NCI-H526 (cell line): ENCODE results near the gene XXYLT1.
A peak's percentile ranks its signal among the peaks of the same experiment; 100 is the strongest.
"Not testable (repeated sequence)": the region's sequence is repeated elsewhere in the genome, so short reads cannot be mapped to it uniquely, and the experiment has no call there.

ENCODE experiments used
- DNase-seq, 2 experiments: peaks; one replicate each; lab custom pipeline; 2025; lab: John Stamatoyannopoulos, UW

XXYLT1 gene

DNA sequence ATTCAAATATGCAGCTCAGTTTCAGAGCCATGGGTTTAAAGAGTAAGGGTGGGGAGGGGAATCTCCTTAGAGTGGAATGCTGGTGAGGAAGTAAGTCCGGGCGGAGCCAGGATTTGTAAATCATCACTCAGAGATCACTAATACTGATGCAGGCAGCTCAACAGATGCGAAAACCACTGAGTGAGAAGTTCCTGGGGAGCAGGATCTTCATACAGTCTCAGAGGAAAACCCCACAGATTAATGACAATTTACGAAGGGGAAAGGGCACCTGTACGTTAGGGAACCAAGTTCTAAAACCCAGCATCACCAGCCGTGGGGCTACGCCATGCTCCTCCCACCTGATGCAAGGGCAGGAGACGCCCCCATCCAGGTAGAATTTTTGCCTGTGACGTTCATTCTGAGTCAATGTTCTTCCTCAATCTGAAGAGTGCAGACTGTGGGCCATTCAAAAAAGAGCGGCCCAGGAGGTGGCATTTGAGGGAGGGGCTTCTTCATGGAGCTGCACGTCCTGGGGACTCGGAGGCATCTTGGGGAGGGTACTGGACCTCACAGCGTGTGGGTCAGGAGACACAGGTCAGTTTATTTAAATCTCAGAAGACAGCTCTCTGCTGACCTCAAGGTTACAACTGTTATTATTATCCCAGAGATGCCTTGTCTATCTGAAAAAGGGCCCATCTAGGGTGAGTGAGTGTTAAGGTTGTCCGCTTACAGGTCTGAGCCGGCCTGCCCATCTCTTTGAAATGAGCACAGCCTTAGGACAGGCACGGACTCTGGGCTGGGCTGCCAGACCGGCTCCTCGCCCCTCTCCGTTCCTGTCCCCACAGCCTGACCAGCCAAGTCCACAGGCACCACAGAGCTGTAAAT is 228.0 kb downstream of the XXYLT1 start:
- no peak for DNase-seq

DNA sequence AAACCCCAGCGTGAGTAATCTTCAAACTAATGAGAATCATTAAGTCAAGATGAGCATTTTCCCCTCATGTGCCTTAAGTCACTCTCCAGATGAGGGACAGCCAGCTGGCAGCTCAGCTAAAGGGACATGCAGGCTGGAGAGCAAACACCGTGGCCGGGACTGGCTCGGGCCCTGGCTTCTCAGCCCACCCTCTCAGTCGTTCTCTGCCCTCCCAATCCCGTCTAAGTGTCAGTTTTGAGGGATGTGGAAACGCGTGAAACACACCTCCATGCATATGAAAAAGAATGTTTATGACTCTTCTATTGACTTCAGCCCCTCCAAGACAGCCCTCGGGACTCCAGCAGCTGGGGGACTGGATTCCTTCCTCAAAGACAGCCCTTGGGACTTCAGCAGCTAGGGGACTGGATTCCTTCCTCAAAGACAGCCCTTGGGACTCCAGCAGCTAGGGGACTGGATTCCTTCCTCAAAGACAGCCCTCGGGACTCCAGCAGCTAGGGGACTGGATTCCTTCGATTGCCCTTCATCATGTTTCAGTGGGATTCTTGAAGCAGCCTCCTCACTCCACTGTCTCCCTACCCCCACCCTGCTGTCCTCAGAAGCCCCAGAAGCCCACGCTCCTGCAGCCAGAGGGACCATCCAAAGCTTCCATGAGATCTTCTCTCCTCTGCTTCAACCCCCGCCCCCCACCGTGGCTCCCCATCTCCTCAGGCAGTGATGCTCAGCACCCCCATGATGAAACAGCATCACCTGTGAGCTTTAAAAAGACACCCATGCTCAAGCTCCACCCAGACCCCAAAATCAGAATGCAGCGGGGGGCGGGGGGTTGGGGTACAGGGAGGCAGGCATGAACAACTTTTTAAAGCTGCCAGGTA is 228.9 kb downstream of the XXYLT1 start:
- no peak for DNase-seq

DNA sequence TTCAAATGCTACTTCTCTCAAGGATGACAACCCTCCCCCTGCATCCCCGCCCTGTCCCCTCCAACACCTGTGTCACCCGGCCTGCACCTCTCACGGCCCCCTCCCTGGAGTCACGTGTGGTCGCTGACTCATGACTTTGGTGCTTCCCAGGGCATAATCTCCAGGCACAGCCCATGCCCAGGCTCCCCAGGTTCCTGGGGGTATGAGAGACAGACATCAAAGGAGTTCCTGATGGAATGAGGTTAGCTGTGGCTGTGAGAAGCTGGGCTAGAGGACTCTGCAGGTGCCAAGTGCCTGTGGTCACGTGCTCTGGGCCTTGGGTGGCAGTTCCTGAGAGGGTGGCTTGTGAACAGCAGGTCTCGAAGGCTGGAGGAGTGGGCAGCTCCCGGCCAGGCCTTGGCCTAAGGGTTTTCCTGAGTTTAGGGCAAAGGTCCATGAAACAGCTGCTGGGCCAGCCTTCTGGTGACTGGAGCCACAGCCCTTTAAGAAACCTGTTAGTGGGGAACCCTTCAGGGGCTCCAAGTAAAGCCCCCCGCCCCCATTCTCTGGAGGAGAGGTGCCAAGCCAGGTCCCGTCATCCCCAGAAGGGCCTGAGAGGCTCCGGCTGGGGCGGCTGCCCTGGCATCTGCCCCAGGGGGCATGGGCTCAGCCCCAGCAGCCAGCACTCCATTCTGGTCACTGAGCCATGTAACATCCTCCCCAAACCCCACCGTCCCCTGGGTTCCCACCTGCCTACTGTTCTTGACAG is 230.0 kb downstream of the XXYLT1 start:
- no peak for DNase-seq

DNA sequence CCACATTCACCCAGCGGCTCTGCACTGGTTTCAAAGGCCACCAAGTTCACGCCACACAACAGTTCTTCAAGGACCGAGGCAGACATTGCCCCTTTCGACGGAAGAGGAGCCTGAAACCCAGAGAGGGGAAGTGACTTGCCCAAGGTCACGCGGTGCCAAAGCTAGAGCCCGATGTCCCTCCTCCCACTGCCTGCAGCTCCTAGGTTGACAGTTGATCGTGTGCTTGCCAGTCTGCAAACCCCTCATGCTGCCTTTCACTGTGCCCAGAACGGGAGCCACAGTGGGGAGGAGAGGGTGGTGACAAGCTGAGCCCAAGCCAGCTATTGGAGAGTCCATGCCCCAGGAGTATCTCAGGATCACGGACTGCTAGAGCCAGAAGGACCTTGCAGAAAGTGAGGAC is 230.9 kb downstream of the XXYLT1 start:
- DNase-seq, result no peak

DNA sequence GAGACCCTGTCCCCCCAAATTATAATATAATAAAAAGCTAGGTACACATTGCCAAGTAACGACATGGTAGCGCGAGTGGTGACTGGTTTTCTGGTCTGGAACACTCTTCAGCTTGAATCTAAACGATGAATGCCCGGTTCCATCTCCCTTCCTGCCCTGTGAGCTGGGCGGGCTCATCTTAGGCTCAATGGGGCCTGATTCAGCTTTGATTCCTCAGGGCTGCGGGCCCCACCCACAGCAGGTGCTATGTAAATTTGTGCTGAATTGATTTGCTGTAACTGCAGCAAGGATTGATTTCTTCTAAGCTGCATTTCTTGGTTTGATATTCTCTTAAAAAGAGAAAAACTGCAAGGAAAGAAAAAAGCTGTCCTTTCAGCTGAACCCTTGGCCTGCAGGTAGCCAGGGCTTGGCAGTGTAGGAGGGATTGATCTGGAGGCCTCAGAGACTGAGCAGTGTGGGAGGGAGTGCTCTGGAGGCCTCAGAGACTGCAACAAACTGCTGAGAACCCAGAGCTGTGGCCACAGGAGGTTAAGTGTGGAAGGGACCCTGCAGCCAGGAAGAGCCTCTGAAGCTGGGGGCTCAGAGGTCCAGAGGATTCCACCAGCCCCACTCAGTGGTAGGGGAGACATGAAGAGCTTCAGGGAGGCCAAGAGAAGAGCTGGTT is 231.6 kb downstream of the XXYLT1 start:
- DNase-seq, result peak in 1 of 2 experiments; percentile 57

DNA sequence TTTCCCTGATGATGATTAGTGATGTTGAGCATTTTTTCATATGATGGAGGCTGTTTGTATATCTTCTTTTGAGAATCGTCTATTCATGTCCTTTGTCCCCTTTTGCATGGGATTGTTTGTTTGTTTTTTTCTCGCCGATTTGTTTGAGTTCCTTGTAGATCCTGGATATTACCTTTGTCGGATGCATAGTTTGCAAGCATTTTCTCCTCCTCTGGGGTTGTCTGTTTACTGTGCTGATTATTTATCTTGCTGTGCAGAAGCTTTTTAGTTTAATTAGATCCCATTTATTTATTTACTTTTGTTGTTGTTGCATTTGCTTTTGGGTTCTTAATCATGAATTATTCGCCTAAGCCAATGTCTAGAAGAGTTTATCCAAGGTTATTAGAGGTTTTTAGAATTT is 232.8 kb downstream of the XXYLT1 start:
- DNase-seq, result no peak

DNA sequence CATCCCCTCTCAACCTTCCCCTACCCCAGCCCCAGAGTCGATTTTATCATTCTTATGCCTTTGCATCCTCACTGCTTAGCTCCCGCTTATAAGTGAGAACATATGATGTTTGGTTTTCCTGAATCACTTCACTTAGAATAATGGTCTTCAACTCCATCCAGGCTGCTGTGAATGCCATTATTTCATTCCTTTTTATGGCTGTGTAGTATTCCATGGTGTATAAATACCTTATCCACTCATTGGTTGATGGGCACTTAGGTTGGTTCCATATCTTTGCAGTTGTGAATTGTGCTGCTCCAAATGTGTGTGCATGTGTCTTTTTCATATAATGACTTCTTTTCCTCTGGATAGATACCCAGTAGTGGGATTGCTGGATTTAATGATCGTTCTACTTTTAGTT is 233.4 kb downstream of the XXYLT1 start:
- not testable (repeated sequence) for DNase-seq

DNA sequence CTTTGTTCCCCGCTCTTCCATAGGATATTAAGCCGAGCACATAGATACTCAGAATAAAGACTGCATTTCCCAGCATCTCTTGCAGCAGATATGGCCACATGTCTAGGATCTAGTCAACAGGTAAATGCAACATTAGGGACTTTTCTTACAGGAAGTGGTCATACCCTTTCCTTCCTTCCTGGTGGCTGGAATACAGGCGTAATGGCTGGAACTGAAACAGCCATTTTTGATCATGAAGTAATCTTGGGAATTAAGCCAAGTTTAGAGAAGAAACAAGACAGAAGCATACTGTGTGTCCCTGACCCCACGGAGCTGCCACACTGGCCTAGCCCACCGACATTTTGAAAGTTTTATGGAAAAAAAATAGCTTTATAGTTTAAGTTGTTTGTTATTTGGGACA is 234.0 kb downstream of the XXYLT1 start:
- no peak for DNase-seq

DNA sequence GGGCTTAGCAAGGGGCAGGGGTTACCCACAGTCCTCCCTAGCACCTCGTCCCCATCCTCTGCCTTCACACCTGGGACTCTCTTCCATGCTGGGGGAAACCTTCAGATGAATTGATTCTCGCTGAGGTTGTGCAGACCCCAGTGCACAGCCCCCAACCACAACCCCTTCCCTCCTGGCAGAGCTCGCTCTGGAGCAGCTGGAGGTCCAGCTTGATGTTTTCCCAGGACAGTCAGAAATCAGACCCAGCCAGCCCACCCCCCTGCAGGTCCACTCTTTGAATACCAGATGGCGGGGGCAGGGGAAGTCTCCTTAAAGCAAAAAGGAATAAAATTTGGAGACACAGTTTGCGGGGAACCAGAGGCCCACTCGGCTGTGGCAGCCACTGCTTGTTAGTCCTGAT is 234.4 kb downstream of the XXYLT1 start:
- no peak for DNase-seq

DNA sequence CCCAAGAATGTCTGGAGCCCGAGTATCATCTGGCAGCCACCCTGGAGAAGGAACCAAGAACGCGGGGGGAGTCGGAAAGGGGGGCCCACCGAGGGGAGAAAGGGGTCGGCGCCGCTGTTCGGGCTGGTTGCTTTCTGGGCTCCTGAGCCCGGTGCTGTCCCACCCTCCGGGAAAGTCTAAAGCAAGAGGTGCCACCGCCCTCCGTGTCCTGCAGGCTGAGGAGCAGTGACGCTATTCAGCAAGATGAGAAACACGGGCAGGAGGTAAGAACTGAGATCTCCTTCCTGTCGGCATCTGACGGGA is 234.8 kb downstream of the XXYLT1 start:
- DNase-seq, result no peak

DNA sequence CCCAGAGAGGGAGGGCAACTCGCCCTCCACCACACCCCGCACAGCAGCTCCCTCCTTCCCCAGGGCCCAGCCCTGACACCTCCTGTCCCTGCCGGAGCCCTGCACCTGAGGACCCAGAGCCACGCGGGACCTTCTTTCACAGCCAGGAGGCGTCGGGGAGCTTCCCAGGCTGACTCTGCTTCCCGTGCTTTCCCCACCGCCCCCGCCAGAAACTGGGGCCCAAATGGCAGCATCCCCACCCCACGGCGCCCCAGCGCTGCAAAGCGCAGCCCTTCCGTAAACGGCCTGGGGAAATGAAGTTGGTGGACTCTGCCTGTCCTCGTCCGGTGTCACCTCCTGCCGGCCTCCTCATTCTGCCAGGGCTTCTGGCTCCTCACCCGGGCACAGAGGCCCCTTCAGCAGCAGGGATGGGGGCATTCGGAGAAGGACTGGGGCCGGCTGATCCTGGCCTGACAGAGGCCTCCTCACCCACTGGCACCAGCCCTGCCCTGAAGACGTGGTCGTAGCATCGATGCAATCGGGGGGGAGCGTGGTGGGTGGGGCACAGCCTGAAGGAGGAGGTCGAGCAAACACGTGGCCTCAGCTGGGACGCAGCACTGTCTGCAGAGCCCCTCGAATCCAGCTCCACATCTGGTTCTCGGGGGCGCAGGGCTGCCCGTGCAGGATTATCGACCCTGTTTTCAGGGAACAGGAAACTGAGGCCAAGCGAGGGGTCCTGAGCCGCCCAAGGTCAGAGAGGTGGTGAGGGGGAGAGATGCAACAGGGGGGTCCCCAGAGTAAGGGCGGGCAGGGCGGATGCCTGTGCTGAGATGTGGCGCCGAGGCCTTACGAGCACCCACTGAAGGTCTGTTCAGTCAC is 235.4 kb downstream of the XXYLT1 start:
- peak in 1 of 2 experiments; percentile 28 for DNase-seq

DNA sequence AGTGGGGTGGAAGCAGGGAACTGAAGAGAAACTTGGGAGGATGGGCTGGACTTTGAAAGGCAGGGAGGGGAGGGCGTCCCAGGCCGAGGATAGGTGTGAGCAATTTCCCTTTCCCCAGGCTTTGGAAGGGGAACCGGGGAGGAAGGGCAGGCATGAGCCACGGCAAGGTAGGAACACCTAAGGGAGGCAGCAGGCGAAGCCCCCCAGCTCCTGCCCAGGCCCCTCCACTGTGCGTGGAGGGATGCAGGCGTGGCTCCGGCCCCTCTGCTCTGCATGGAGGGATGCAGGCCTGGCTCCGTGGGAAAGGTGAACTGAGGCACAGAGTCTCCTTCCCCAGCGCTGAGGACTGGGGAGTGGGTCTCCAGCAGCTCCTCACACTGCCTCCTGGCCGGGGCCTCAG is 236.4 kb downstream of the XXYLT1 start:
- DNase-seq, result no peak

DNA sequence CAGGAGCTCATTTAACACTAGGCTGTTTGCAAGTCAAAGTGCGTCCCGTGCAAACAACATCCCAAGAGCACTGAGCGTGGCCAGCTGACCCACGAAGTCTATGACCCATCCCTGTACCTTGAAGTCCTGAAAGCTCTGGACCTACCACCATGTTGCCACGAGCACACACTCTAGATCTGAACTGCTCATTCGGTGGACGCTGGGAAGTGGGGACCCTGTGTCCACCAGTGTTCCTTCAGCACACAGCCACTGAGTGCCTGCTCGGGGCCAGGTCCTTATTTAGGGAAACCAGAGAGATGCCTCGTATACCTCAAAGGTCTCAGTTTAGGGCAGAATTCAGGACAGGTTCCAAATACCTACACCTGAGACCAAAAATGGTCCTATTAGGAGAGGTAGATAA is 236.9 kb downstream of the XXYLT1 start:
- peak in 1 of 2 experiments; percentile 10 for DNase-seq

DNA sequence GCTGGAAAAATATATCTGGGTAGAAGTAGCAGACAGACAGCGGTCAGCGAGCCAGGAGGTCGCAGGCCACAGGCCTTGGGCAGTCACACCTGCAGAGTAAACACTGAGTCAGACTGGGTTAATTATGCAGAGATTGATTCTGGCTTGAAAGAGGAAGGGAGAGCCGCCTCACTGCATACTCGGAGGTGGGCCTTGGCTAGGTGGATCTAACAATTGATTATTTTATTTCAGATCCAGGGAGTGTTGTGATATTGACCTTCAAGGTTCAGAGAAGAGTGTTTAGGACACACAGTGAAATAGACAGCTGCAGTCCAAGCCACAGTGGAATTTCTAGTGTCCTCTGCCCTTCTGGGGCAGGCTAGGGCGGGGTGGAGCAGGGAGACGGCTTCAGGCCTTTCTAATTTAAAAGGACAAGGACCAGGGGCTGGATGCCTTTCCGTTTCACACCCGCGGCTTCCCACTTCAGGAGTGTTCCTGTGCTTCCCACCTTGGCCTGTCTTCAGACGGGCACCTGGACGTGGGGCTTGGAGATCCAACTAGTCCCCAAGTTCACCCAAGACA is 237.3 kb downstream of the XXYLT1 start:
- DNase-seq, result no peak

DNA sequence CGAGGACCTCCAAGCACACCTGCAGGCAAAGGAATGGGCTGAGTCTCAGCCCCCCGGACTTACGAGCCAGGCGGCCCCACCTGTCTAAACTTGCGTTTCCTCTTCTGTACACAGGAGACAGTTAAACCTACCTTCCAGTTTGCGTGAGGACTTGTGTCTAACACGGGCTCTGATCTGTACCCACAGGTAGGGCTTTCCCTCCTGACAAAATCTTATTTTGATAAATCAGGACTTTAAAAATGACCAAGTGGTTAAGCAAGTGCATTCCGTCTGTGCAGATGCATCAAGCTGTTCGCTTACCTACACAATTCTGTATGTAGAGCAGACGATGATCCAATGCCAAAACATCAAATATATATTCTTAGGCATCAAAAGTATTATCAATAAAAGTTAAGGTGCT is 238.0 kb downstream of the XXYLT1 start:
- no peak for DNase-seq

DNA sequence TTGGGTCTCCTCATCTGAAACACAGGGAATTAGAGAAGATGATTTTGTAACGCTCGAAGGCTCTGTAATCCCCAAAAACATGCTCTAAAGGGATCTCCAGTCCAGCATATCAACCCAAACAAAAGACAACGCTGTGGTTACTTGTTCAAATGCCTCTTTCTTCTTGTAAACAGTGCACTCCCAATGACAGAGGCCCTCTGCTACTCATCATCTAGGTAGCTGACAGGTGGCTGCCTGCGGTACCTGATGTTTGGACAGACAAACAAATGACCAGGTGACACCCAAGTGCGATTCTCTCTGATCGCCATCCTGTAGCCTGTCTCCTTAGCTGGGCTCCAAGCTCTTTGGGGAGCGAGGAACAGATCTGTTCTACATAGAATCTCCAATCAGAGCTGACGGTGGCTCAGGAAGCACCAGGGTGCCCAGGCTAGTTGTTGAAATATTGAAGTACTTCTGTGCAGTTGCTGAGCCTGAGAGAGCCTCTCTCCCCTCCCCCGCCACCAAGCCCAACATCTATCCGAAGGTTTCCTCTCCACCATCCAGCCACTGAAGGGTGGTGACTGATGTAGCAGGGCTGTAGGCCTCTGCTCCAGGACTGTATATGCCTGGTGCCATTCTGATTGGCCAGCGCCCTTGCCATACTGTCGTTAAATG is 238.7 kb downstream of the XXYLT1 start:
- peak in 1 of 2 experiments; percentile 34 for DNase-seq

DNA sequence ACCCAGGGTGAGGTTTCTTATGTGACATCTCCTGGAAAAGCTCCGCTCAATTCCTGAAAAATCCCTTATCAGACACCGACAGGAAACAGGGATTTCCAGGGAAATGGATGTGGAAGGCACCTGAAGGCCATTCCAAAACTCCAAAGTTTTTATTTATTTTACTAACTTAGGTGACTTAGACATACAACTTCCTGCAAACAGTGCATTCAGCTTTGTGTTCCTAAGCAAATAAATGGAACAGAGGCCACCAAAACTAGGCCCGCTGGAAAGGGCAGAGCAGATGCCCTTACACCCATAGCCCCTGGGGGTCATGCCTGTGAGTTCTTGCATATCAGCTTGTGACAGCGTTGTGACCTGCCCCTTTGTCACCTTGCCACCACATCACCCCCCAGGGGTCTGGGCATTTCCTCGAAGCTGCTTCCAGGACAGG is 239.4 kb downstream of the XXYLT1 start:
- DNase-seq, result no peak

DNA sequence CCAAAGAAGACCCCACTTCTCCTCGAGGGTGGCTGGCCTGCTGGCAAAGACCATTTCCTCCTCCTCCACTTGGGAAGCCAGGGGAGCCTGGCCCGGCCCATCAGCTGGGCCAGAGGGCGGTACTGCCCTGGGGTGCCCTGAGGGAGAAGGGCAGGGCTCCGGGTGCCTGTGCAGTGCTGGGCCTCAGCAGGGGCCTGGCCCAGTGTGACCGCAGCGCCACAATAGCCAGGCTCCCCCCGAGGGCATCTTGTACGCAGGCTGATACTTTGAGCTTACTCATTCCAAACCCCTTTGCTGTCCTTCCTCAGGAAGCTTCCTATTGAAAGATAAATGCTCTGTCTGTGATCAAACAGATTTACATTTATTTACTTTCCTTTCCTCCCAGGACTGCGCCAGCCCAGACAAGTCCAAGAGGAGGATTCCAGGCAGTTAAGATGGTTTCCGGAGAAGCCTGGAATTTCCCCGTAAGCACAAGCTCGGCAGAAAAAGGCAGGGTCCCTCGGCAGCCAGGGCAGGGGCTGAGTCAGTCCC is 240.1 kb downstream of the XXYLT1 start:
- peak in 1 of 2 experiments; percentile 23 for DNase-seq

DNA sequence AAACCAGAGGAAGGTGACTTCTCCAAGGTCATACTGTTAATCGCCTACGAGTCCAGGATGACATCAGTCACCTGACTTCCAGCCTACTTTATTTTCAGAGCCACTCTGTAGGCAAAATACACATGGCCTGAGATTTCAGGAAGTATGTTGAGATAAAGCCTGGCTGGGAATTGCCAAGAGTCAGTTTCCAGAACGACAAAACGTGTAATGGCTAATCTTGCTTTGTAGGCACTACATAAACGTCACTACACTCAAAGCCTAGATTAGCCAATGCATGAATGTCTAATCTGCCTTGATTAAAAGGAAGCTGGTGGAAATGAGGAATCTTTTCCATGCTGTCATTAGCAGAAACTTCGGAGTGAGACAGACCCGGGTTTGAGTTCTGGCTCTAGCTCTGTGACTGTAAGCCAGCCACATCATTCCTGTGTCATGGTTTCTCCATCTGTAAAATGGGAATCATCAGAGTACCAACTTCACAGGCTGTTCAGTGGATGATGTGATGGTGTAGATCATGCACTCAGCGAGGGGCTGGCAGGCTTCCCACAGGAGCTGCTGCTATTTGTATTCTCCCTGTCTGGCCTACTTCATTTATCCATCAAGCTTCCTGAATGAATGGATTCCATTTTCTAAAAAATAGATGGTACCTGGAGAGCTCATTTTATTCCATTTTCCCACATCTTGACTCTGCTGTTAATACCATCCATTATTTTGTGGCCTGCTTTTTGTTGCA is 241.9 kb downstream of the XXYLT1 start:
- DNase-seq, result no peak
